ENCODE measurements around the gene RRP36.
A peak's percentile ranks its signal among the peaks of the same experiment; 100 is the strongest.
"Not testable (repeated sequence)": the region's sequence is repeated elsewhere in the genome, so short reads cannot be mapped to it uniquely, and the experiment has no call there.

RRP36 gene

GRCh38 chr6:43038727-43039126 is 17.3 kb downstream of the RRP36 start:
- peaks cover 70% of the 10 kb centered on the region for H3K36me3 ChIP-seq (ENCODE audit: insufficient read depth, low read length)
- no peaks in the 10 kb centered on the region for H3K27me3 ChIP-seq (ENCODE audit: insufficient read depth, low read length)
- no peaks in the 10 kb centered on the region for H3K4me1 ChIP-seq (ENCODE audit: insufficient read depth, low read length)
- H3K27ac ChIP-seq (ENCODE audit: low read depth, low read length), result no peak overlapping the region
- WGBS, result 90% methylated on average over 9 of the region's 9 CpGs
- no peak overlapping the region for H3K4me3 ChIP-seq (ENCODE audit: low read length)
- H3K9ac ChIP-seq (ENCODE audit: low read depth, low read length), result no peak overlapping the region
- no peaks in the 10 kb centered on the region for H3K9me3 ChIP-seq (ENCODE audit: insufficient read depth, low read depth, low read length)

GRCh38 chr6:43040542-43041257 is 19.3 kb downstream of the RRP36 start:
- H3K9ac ChIP-seq (ENCODE audit: low read depth, low read length), result no peak overlapping the region
- H3K27ac ChIP-seq (ENCODE audit: low read depth, low read length), result no peak overlapping the region
- 95% methylated on average over 18 of the region's 18 CpGs for WGBS
- peaks cover 72% of the 10 kb centered on the region for H3K36me3 ChIP-seq (ENCODE audit: insufficient read depth, low read length)
- H3K4me1 ChIP-seq (ENCODE audit: insufficient read depth, low read length), result no peaks in the 10 kb centered on the region
- H3K4me3 ChIP-seq (ENCODE audit: low read length), result no peak overlapping the region
- no peaks in the 10 kb centered on the region for H3K27me3 ChIP-seq (ENCODE audit: insufficient read depth, low read length)
- H3K9me3 ChIP-seq (ENCODE audit: insufficient read depth, low read depth, low read length), result no peaks in the 10 kb centered on the region

GRCh38 chr6:43041475-43041874 is 20.1 kb downstream of the RRP36 start:
- H3K4me3 ChIP-seq (ENCODE audit: low read length); H3K27ac ChIP-seq (ENCODE audit: low read depth, low read length); H3K9me3 ChIP-seq (ENCODE audit: insufficient read depth, low read depth, low read length); H3K4me1 ChIP-seq (ENCODE audit: insufficient read depth, low read length); H3K27me3 ChIP-seq (ENCODE audit: insufficient read depth, low read length); H3K9ac ChIP-seq (ENCODE audit: low read depth, low read length): not testable (repeated sequence)
- peaks cover 80% of the 10 kb centered on the region for H3K36me3 ChIP-seq (ENCODE audit: insufficient read depth, low read length)
- WGBS, result 93% methylated on average over 8 of the region's 8 CpGs

GRCh38 chr6:43043310-43043709 is 21.9 kb downstream of the RRP36 start:
- 94% methylated on average over 9 of the region's 9 CpGs for WGBS
- Histone ChIP-seq H3K9me3 (ENCODE audit: insufficient read depth, low read depth, low read length) (no peaks in the 10 kb centered on the region), H3K9ac (ENCODE audit: low read depth, low read length) (no peak overlapping the region), H3K27me3 (ENCODE audit: insufficient read depth, low read length) (no peaks in the 10 kb centered on the region), H3K36me3 (ENCODE audit: insufficient read depth, low read length) (peaks cover 80% of the 10 kb centered on the region), H3K4me3 (ENCODE audit: low read length) (no peak overlapping the region), H3K27ac (ENCODE audit: low read depth, low read length) (no peak overlapping the region), H3K4me1 (ENCODE audit: insufficient read depth, low read length) (no peaks in the 10 kb centered on the region)

- peaks cover 80% of the 10 kb centered on the region for H3K36me3 ChIP-seq (ENCODE audit: insufficient read depth, low read length)
- no peak overlapping the region for H3K9ac ChIP-seq (ENCODE audit: low read depth, low read length)
- no peaks in the 10 kb centered on the region for H3K9me3 ChIP-seq (ENCODE audit: insufficient read depth, low read depth, low read length)
- H3K4me1 ChIP-seq (ENCODE audit: insufficient read depth, low read length), result no peaks in the 10 kb centered on the region
- no peaks in the 10 kb centered on the region for H3K27me3 ChIP-seq (ENCODE audit: insufficient read depth, low read length)
- H3K4me3 ChIP-seq (ENCODE audit: low read length), result no peak overlapping the region
- 97% methylated on average over 11 of the region's 11 CpGs for WGBS
- no peak overlapping the region for H3K27ac ChIP-seq (ENCODE audit: low read depth, low read length)
Measured at GRCh38 chr6:43045371-43045930, 24.0 kb downstream of the RRP36 start.

GRCh38 chr6:43047998-43048397 is 26.6 kb downstream of the RRP36 start:
- no peak overlapping the region for H3K9ac ChIP-seq (ENCODE audit: low read depth, low read length)
- no peaks in the 10 kb centered on the region for H3K9me3 ChIP-seq (ENCODE audit: insufficient read depth, low read depth, low read length)
- no peaks in the 10 kb centered on the region for H3K27me3 ChIP-seq (ENCODE audit: insufficient read depth, low read length)
- H3K36me3 ChIP-seq (ENCODE audit: insufficient read depth, low read length), result peaks cover 66% of the 10 kb centered on the region
- H3K4me1 ChIP-seq (ENCODE audit: insufficient read depth, low read length), result no peaks in the 10 kb centered on the region; the same call in 1 of the 2 replicates
- H3K4me3 ChIP-seq (ENCODE audit: low read length), result no peak overlapping the region
- no peak overlapping the region for H3K27ac ChIP-seq (ENCODE audit: low read depth, low read length)
- WGBS, result 93% methylated on average over 7 of the region's 7 CpGs

GRCh38 chr6:43050981-43051380 is 29.6 kb downstream of the RRP36 start:
- Histone ChIP-seq H3K9me3 (ENCODE audit: insufficient read depth, low read depth, low read length) (no peaks in the 10 kb centered on the region), H3K4me3 (ENCODE audit: low read length) (no peak overlapping the region), H3K4me1 (ENCODE audit: insufficient read depth, low read length) (peaks cover 5% of the 10 kb centered on the region; the same call in 1 of the 2 replicates), H3K9ac (ENCODE audit: low read depth, low read length) (no peak overlapping the region), H3K36me3 (ENCODE audit: insufficient read depth, low read length) (peaks cover 55% of the 10 kb centered on the region), H3K27ac (ENCODE audit: low read depth, low read length) (no peak overlapping the region), H3K27me3 (ENCODE audit: insufficient read depth, low read length) (no peaks in the 10 kb centered on the region)
- 94% methylated on average over 17 of the region's 17 CpGs for WGBS

- no peaks in the 10 kb centered on the region for H3K27me3 ChIP-seq (ENCODE audit: insufficient read depth, low read length)
- H3K27ac ChIP-seq (ENCODE audit: low read depth, low read length), result no peak overlapping the region
- peak overlapping the region; percentile 92 for H3K9ac ChIP-seq (ENCODE audit: low read depth, low read length)
- 93% methylated on average over 19 of the region's 19 CpGs for WGBS
- peaks cover 5% of the 10 kb centered on the region; the same call in 1 of the 2 replicates for H3K4me1 ChIP-seq (ENCODE audit: insufficient read depth, low read length)
- peak overlapping the region; percentile 73 for H3K4me3 ChIP-seq (ENCODE audit: low read length)
- H3K36me3 ChIP-seq (ENCODE audit: insufficient read depth, low read length), result peaks cover 50% of the 10 kb centered on the region
- no peaks in the 10 kb centered on the region for H3K9me3 ChIP-seq (ENCODE audit: insufficient read depth, low read depth, low read length)
Measured at GRCh38 chr6:43052225-43052841, 30.9 kb downstream of the RRP36 start.

- H3K27ac ChIP-seq (ENCODE audit: low read depth, low read length), result peak overlapping the region; percentile 84
- 18% methylated on average over 22 of the region's 22 CpGs for WGBS
- peak overlapping the region; percentile 73 for H3K4me3 ChIP-seq (ENCODE audit: low read length)
- H3K9me3 ChIP-seq (ENCODE audit: insufficient read depth, low read depth, low read length), result no peaks in the 10 kb centered on the region
- H3K4me1 ChIP-seq (ENCODE audit: insufficient read depth, low read length), result peaks cover 5% of the 10 kb centered on the region; the same call in 1 of the 2 replicates
- H3K27me3 ChIP-seq (ENCODE audit: insufficient read depth, low read length), result no peaks in the 10 kb centered on the region
- H3K36me3 ChIP-seq (ENCODE audit: insufficient read depth, low read length), result peaks cover 49% of the 10 kb centered on the region
- peak overlapping the region; percentile 92 for H3K9ac ChIP-seq (ENCODE audit: low read depth, low read length)
Measured at GRCh38 chr6:43052842-43053544, 31.6 kb downstream of the RRP36 start.

- H3K27me3 ChIP-seq (ENCODE audit: insufficient read depth, low read length), result no peaks in the 10 kb centered on the region
- peak within 1 kb of the TSS; percentile 84 for H3K27ac ChIP-seq (ENCODE audit: low read depth, low read length)
- peak within 1 kb of the TSS; percentile 92 for H3K9ac ChIP-seq (ENCODE audit: low read depth, low read length)
- peaks cover 46% of the 10 kb centered on the region for H3K36me3 ChIP-seq (ENCODE audit: insufficient read depth, low read length)
- 3% methylated on average over 43 of the region's 45 CpGs for WGBS
- peak within 1 kb of the TSS; percentile 73 for H3K4me3 ChIP-seq (ENCODE audit: low read length)
- no peaks in the 10 kb centered on the region for H3K9me3 ChIP-seq (ENCODE audit: insufficient read depth, low read depth, low read length)
- peaks cover 10% of the 10 kb centered on the region; the same call in 1 of the 2 replicates for H3K4me1 ChIP-seq (ENCODE audit: insufficient read depth, low read length)
Measured at GRCh38 chr6:43053545-43054205, 32.3 kb downstream of the RRP36 start, which contains the start of gene CUL7. Gene CUL7, minus strand, starts transcription at chr6:43053851. Its CDS starts 1,063 bp downstream, at chr6:43052788.
